HFF-Myc (cell line): ENCODE data around the gene FAM174C.
"Not testable (repeated sequence)": the region's sequence is repeated elsewhere in the genome, so short reads cannot be mapped to it uniquely, and the experiment has no call there.

Source experiments
- DNase-seq: peaks from one replicate; pipeline ENCODE4 v3.0.0-alpha.2; 2011; ENCODE audit warnings: low read depth; ENCODE audit errors: extremely low read depth
- H3K4me3 ChIP-seq: replicated peaks from 2 replicates; pipeline ENCODE4 v1.5.1; 2011; ENCODE audit warnings: low read depth, mild to moderate bottlenecking, control low read depth, low read length
- CTCF ChIP-seq: IDR thresholded peaks from 2 replicates; pipeline ENCODE4 v1.5.1; 2012; ENCODE audit warnings: mild to moderate bottlenecking, low read depth, low read length, control low read depth; ENCODE audit errors: missing control alignments

The FAM174C gene

DNA sequence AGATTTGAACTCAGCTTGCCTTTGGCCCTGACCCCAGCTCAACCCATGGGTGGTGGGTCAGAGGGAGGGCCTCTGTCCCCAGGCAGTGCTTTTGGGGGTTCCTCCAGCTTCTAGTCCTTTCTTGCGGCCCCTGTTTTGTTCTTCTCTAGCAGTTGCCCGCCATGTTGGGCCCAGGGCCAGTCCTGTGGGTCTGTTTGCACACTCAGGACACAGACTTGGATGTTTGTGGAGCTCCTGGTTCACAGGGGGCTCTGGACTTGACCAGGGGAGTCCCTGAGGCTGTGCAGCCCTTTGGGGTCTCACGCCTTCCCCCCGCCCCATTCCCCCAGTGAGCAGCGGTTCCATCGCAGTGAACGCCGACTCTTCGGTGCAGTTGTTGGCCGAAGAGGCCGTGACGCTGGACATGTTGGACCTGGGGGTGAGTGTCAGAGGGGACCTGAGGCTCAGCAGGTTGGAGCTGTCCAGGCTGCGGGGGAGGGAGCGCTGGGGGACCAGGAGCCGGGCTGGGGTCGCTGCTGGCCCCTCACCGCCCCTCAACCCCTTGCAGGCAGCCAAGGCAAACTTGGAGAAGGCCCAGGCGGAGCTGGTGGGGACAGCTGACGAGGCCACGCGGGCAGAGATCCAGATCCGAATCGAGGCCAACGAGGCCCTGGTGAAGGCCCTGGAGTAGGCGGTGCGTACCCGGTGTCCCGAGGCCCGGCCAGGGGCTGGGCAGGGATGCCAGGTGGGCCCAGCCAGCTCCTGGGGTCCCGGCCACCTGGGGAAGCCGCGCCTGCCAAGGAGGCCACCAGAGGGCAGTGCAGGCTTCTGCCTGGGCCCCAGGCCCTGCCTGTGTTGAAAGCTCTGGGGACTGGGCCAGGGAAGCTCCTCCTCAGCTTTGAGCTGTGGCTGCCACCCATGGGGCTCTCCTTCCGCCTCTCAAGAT is 31.3 kb upstream of the FAM174C start:
- H3K4me3 ChIP-seq = peak overlapping the region; percentile 79
- DNase-seq = no peak
- peak; percentile 92 for TF ChIP-seq CTCF

DNA sequence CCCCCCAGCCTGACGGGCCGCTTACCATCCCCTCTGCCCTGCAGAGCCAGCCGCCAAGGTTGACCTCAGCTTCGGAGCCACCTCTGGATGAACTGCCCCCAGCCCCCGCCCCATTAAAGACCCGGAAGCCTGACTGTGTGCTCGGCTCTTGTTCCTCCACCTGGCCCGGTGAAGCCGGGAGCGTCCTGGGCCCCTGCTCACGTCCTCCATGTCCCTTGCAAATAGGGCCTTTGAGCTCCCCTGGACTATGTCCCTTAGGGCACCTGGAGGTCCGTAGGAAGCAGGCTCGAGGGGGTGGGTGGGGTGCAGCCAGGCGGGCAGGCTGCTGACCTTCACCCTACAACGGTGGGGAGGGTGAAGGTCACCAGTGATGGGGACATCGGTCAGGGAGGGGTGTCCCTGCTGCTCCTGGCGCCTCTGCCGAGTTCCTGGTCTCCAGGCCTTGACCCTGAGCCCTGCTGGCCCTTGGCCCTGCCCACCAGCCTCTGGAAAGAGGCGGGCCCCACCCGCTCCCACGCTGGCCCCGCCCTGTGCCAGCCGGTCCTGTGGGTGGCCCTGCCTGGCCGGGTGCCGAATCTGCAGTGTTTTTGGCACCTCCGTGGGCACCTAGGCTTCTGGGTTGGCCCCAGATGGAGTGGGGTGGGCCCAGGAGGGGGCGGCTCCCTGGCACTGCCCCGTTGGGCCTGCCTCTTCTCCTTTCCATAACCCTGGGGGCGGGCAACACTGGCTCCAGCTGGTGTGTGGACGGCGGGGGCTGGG is 30.5 kb upstream of the FAM174C start:
- no peak for TF ChIP-seq CTCF
- peak overlapping the region; percentile 79 for H3K4me3 ChIP-seq
- DNase-seq = no peak

- no peak for TF ChIP-seq CTCF
- no peak for DNase-seq
- no peak overlapping the region for H3K4me3 ChIP-seq
These were observed 29.7 kb upstream of the FAM174C start for GRCh38 chr19:1245494-1246264.

- not testable (repeated sequence) for H3K4me3 ChIP-seq
These were observed 28.9 kb upstream of the FAM174C start for GRCh38 chr19:1246265-1247087.

DNA sequence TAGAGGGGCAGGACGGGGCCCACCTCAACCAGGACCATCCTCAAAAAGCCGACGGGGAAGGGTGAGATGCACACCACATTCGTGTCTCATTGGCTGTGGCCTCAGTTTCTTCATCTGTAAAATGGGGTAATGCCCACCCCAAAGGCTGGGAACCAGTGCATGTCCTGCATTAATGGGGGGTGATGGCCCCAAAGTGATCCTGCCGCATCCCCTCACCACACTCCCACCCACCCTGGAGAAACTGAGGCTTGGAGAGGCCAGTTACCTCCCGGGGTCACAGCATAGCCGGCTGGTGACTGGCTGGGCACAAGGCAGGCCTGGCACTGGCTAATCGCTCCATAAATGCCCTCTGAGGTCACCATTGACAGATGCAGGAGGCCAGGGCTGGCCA is 27.6 kb upstream of the FAM174C start:
- TF ChIP-seq CTCF = no peak
- DNase-seq = no peak
- peak overlapping the region; percentile 57 for H3K4me3 ChIP-seq

More at GRCh38 chr19:1246265-1247087, 28.9 kb upstream of the FAM174C start:
- DNase-seq = not testable (repeated sequence)

DNA sequence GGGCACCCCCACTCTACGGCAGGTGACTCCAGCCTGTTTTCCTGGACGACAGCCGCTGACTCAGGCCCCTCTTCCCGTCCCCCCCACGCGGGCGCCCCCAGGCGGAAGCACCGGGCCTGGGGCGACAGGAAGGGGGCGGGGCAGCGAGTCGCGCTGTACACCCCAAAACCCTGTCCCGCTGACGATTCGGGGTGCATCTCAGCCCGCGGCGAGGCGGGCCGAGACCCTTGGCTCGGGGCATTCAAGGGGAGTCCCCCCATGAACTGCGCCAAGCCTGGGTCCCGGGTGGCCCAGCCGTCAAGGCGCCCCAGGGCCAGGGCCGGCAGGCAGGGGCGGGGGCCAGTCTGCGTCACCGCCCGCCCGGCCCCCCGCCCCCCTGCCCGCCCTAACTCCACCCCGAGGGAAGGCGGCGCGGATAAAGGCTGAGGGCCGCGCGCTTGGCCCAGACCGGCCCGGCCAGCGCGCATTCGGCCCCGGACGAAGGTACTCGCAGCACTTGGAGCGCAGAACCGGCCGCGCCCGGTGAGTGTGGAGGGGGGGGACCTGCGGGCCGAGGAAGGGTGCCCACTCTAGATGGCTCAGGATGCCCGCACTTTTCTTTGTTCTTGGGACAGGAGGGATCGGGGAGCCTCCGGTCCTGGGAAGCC is 27.1 kb upstream of the FAM174C start, which contains the start of gene MIDN:
Gene MIDN (plus strand): TSS at position 445 of the 647 bp plus-strand sequence. CDS start 1,714 bp downstream, outside the sequence.
- TF ChIP-seq CTCF = peak; percentile 45
- DNase-seq = no peak
- peak within 1 kb of the TSS; percentile 57 for H3K4me3 ChIP-seq
